GM13976 (cell line): ENCODE results near the gene MYBBP1A.

Experiments used
- DNase-seq: peaks from one replicate; pipeline ENCODE4 v3.0.0; 2012; ENCODE audit warnings: low spot score
- CTCF ChIP-seq: IDR thresholded peaks from 2 replicates; pipeline ENCODE4 v1.5.1; 2012; ENCODE audit warnings: borderline replicate concordance, mild to moderate bottlenecking; ENCODE audit not compliant: insufficient read depth; ENCODE audit errors: extremely low read depth, missing control alignments, control extremely low read depth
- in situ Hi-C: fragments of 300-500 bp; cut with MboI; formaldehyde crosslinking; loops from one replicate; pipeline ENCODE4 v1.12.0; 2022; ENCODE audit warnings: low sequenced_read_pairs, mixed read lengths, inconsistent platforms; ENCODE audit not compliant: unreplicated experiment

The MYBBP1A gene

GRCh38 chr17:4560837-4561256 lies 5.7 kb upstream of the MYBBP1A start:
- in situ Hi-C loops: no loop called here
- DNase-seq: no peak
- TF ChIP-seq CTCF: no peak

- no peak for DNase-seq
- in situ Hi-C loops: no loop called here
- no peak for TF ChIP-seq CTCF
Observed at GRCh38 chr17:4560421-4560820, 5.2 kb upstream of the MYBBP1A start, which contains the start of gene GGT6. GGT6 (minus strand) TSS chr17:4560577; CDS start chr17:4560521, 56 bp downstream.

- in situ Hi-C loops: no loop called here
- TF ChIP-seq CTCF: no peak
- DNase-seq: no peak
Observed at GRCh38 chr17:4559966-4560365, 4.8 kb upstream of the MYBBP1A start.

- in situ Hi-C loops: no loop called here
- no peak for TF ChIP-seq CTCF
- no peak for DNase-seq
Observed at GRCh38 chr17:4559139-4559791, 4.1 kb upstream of the MYBBP1A start.

GRCh38 chr17:4558347-4558971 lies 3.3 kb upstream of the MYBBP1A start:
- no peak for TF ChIP-seq CTCF
- no peak for DNase-seq
- in situ Hi-C loops: no loop called here

- TF ChIP-seq CTCF: no peak
- no peak for DNase-seq
- in situ Hi-C loops: no loop called here
Observed at GRCh38 chr17:4557626-4558346, 2.6 kb upstream of the MYBBP1A start.
